ENCODE data around the gene MARK4. TPM values are rescaled to one million over a fixed set of nuclear protein-coding genes. Genes with fewer than 3 reads are reported as not detected.

Gene MARK4
- total and polyA plus RNA-seq, 12 donors, result 13.8 to 45.3 (median 32.0) TPM

DNA sequence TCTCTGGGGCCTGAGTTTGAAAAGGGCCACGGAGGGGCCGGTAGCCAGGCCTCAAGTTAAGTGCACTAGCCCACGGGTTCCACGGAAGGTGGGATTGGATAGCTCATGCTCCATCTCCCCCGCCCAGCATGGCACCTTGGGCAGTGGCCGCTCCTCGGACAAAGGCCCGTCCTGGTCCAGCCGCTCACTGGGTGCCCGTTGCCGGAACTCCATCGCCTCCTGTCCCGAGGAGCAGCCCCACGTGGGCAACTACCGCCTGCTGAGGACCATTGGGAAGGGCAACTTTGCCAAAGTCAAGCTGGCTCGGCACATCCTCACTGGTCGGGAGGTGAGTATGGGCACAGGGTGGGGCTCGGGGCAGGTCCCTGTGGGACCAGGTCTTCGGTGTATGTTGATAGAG is 7.8 kb downstream of the MARK4 start:
- Histone ChIP-seq H3K27me3 (no peaks in the 10 kb centered on the region), H3K9me3 (no peaks in the 10 kb centered on the region), H3K36me3 (peaks cover 0 to 32% (median 0%) of the 10 kb centered on the region in 9 donors), H3K27ac (no peak overlapping the region), H3K4me1 (peaks cover 3 to 12% (median 6%) of the 10 kb centered on the region in 9 donors), H3K4me3 (no peak overlapping the region)
- intact Hi-C loops (cut with DNase I), result loop anchor here in 4 of 10 donors (5.0 to 10.0 kb wide), 3 partner anchors 66 to 78 kb away; partner anchors contain the start of gene CKM (in 1 of the 4)
- DNase-seq, result no peak
- 96% methylated on average over 19 of the region's 19 CpGs for WGBS, 2 donors
- no peak for ATAC-seq
- TF ChIP-seq, protein P1, sequence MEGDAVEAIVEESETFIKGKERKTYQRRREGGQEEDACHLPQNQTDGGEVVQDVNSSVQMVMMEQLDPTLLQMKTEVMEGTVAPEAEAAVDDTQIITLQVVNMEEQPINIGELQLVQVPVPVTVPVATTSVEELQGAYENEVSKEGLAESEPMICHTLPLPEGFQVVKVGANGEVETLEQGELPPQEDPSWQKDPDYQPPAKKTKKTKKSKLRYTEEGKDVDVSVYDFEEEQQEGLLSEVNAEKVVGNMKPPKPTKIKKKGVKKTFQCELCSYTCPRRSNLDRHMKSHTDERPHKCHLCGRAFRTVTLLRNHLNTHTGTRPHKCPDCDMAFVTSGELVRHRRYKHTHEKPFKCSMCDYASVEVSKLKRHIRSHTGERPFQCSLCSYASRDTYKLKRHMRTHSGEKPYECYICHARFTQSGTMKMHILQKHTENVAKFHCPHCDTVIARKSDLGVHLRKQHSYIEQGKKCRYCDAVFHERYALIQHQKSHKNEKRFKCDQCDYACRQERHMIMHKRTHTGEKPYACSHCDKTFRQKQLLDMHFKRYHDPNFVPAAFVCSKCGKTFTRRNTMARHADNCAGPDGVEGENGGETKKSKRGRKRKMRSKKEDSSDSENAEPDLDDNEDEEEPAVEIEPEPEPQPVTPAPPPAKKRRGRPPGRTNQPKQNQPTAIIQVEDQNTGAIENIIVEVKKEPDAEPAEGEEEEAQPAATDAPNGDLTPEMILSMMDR (IDR thresholded peaks at IDR 0.05), result no peak

DNA sequence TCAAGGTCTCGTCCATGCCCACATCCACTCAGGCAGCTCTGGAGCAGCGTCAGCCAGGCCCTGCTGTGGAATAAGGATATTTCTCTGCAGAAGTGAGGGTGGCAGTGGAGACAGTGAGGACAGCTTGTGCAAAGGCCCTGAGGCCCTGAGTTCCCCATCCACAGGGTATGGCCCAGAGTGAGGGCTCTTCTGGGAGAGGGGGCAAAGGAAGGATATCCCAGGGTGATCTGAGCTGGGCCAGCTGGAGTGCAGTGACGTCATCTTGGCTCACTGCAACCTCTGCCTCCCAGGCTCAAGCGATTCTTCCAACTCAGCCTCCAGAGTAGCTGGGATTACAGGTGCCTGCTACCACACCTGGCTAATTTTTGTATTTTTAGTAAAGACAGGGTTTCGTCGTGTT is 11.5 kb downstream of the MARK4 start:
- intact Hi-C loops (cut with DNase I), result no loop called here
- no peaks in the 10 kb centered on the region for H3K9me3 ChIP-seq
- TF ChIP-seq, protein P1 (IDR thresholded peaks at IDR 0.05), result no peak
- H3K27me3 ChIP-seq, result no peaks in the 10 kb centered on the region
- no peaks in the 10 kb centered on the region for H3K4me1 ChIP-seq
- no peak for ATAC-seq
- no peak overlapping the region for H3K4me3 ChIP-seq
- peaks cover 0 to 57% (median 4%) of the 10 kb centered on the region in 9 donors for H3K36me3 ChIP-seq
- H3K27ac ChIP-seq, result no peak overlapping the region
- 88 to 93% methylated on average over 6 of the region's 6 CpGs for WGBS, 2 donors
- no peak for DNase-seq

DNA sequence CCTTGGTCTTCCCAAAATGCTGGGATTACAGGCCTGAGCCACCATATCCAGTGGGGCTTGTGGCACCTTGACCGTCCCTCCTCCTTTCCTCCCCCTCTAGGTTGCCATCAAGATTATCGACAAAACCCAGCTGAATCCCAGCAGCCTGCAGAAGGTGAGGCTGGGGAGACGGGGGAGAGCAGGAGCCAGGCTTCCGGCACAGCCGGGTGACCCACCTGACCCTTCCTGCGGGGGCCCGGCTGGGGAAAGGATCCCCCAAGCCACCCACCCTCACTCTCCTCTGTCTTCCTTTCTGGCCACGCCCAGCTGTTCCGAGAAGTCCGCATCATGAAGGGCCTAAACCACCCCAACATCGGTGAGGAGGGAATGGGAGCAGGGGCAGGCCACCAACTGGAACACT is 11.9 kb downstream of the MARK4 start:
- no peak for DNase-seq
- no peaks in the 10 kb centered on the region for H3K27me3 ChIP-seq
- no peak for ATAC-seq
- no peaks in the 10 kb centered on the region for H3K4me1 ChIP-seq
- TF ChIP-seq, protein P1 (IDR thresholded peaks at IDR 0.05), result no peak
- no peak overlapping the region for H3K27ac ChIP-seq
- no peaks in the 10 kb centered on the region for H3K9me3 ChIP-seq
- peaks cover 0 to 61% (median 4%) of the 10 kb centered on the region in 9 donors for H3K36me3 ChIP-seq
- intact Hi-C loops (cut with DNase I), result no loop called here
- WGBS, 2 donors, result 85 to 96% methylated on average over 11 of the region's 11 CpGs
- no peak overlapping the region for H3K4me3 ChIP-seq

DNA sequence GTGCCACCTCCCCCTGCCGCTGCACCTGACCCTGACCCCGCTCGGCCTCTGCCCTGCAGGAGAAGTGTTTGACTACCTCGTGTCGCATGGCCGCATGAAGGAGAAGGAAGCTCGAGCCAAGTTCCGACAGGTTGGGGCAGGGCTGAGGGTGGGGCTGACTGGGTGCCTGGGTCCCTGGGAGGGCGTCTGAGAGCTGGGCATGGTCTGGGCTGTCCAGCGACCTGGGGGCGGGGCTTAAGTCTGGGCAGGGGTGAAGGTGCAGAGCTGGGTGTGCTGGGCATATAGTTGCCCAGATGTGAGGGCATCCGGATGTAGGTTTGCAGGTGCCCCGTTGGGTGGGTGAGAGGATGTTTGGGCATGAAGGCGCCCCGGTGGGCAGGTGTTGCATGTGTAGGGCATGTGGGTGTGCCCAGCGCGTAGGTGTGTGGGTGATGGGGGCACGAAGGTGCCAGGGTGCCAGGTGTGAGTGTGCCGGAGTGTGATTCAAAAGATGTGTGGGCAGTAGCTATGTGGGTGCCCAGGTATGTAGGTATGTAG is 13.8 kb downstream of the MARK4 start:
- 93 to 96% methylated on average over 19 of the region's 19 CpGs for WGBS, 2 donors
- DNase-seq, result no peak
- TF ChIP-seq, protein P1 (IDR thresholded peaks at IDR 0.05), result no peak
- intact Hi-C loops (cut with DNase I), result no loop called here
- Histone ChIP-seq H3K27me3 (no peaks in the 10 kb centered on the region), H3K27ac (no peak overlapping the region), H3K4me1 (no peaks in the 10 kb centered on the region), H3K36me3 (peaks cover 0 to 69% (median 9%) of the 10 kb centered on the region in 9 donors), H3K9me3 (no peaks in the 10 kb centered on the region), H3K4me3 (no peak overlapping the region)
- ATAC-seq, result peak in 1 of 8 donors; percentile 37
